ENCODE measurements around the gene ZCCHC14. TPM values are rescaled to one million over a fixed set of nuclear protein-coding genes. Genes with fewer than 3 reads are reported as not detected.
A peak's percentile ranks its signal among the peaks of the same experiment; 100 is the strongest.
"Not testable (repeated sequence)": the region's sequence is repeated elsewhere in the genome, so short reads cannot be mapped to it uniquely, and the experiment has no call there.

The ZCCHC14 gene
- total RNA-seq, 2 donors from 2014 or later: 10.6 to 18.0 TPM

- Histone ChIP-seq H3K27ac (peak overlapping the region; percentile 2 to 21), H3K36me3 (no peaks in the 10 kb centered on the region), H3K4me3 (no peak overlapping the region), H3K27me3 (no peaks in the 10 kb centered on the region), H3K9me3 (no peaks in the 10 kb centered on the region), H3K4me1 (peaks cover 0 to 53% of the 10 kb centered on the region in 2 donors)
- no peak for TF ChIP-seq CTCF (IDR thresholded peaks at IDR 0.05)
- DNase-seq (ENCODE audit: low spot score): no peak
Measured at GRCh38 chr16:87482266-87482665, 10.6 kb downstream of the ZCCHC14 start.

GRCh38 chr16:87481711-87482110 lies 11.1 kb downstream of the ZCCHC14 start:
- not testable (repeated sequence) for H3K27me3 ChIP-seq; DNase-seq (ENCODE audit: low spot score); H3K4me3 ChIP-seq; H3K9me3 ChIP-seq; H3K36me3 ChIP-seq
- peak overlapping the region; percentile 16 to 21 for H3K27ac ChIP-seq
- H3K4me1 ChIP-seq: peaks cover 0 to 47% of the 10 kb centered on the region in 2 donors

- peak; percentile 68 for DNase-seq (ENCODE audit: low spot score)
Measured at GRCh38 chr16:87477209-87477981, 15.4 kb downstream of the ZCCHC14 start.

GRCh38 chr16:87474566-87474996 lies 18.2 kb downstream of the ZCCHC14 start:
- Histone ChIP-seq H3K36me3 (no peaks in the 10 kb centered on the region), H3K27ac (no peak overlapping the region), H3K4me1 (peaks cover 0 to 43% of the 10 kb centered on the region in 2 donors), H3K9me3 (no peaks in the 10 kb centered on the region), H3K4me3 (no peak overlapping the region), H3K27me3 (no peaks in the 10 kb centered on the region)
- no peak for TF ChIP-seq CTCF (IDR thresholded peaks at IDR 0.05)
- no peak for DNase-seq (ENCODE audit: low spot score)

More at GRCh38 chr16:87477209-87477981, 15.4 kb downstream of the ZCCHC14 start:
- Histone ChIP-seq H3K4me1 (peaks cover 0 to 35% of the 10 kb centered on the region in 2 donors), H3K27ac (peak overlapping the region in 1 of 2 donors; percentile 56)
- not testable (repeated sequence) for H3K36me3 ChIP-seq, H3K27me3 ChIP-seq, H3K4me3 ChIP-seq, H3K9me3 ChIP-seq

GRCh38 chr16:87474017-87474416 lies 18.8 kb downstream of the ZCCHC14 start:
- no peak for DNase-seq (ENCODE audit: low spot score)
- Histone ChIP-seq H3K4me3 (no peak overlapping the region), H3K27me3 (no peaks in the 10 kb centered on the region), H3K4me1 (peaks cover 0 to 49% of the 10 kb centered on the region in 2 donors), H3K9me3 (no peaks in the 10 kb centered on the region), H3K36me3 (no peaks in the 10 kb centered on the region), H3K27ac (no peak overlapping the region)
- no peak for TF ChIP-seq CTCF (IDR thresholded peaks at IDR 0.05)

- TF ChIP-seq CTCF (IDR thresholded peaks at IDR 0.05): no peak
- Histone ChIP-seq H3K4me3 (no peak overlapping the region), H3K27ac (no peak overlapping the region), H3K27me3 (no peaks in the 10 kb centered on the region), H3K36me3 (no peaks in the 10 kb centered on the region), H3K4me1 (peaks cover 0 to 59% of the 10 kb centered on the region in 2 donors), H3K9me3 (no peaks in the 10 kb centered on the region)
- DNase-seq (ENCODE audit: low spot score): no peak
Measured at GRCh38 chr16:87472935-87473334, 19.9 kb downstream of the ZCCHC14 start.
